Nephron progenitor cell (in vitro differentiated cells): Measurements from ENCODE around the gene RASGRF1.
"Not testable (repeated sequence)": the region's sequence is repeated elsewhere in the genome, so short reads cannot be mapped to it uniquely, and the experiment has no call there.

Experiments used
- DNase-seq: peaks from one replicate; pipeline ENCODE4 v3.0.0; 2021
- H3K27ac Mint-ChIP-seq: 2 replicates; pipeline ENCODE4 v1.8.0; 2021; ENCODE audit warnings: mild to moderate bottlenecking, moderate library complexity, mixed read lengths
- H3K27me3 Mint-ChIP-seq: 2 replicates; pipeline ENCODE4 v1.8.0; 2021; ENCODE audit warnings: mild to moderate bottlenecking, low read depth, mixed read lengths; ENCODE audit not compliant: poor library complexity
- H3K36me3 Mint-ChIP-seq: 2 replicates; pipeline ENCODE4 v1.8.0; 2021; ENCODE audit warnings: low read depth, mixed read lengths
- H3K4me1 Mint-ChIP-seq: 2 replicates; pipeline ENCODE4 v1.8.0; 2021; ENCODE audit warnings: mixed read lengths
- H3K4me3 Mint-ChIP-seq: 2 replicates; pipeline ENCODE4 v1.8.0; 2021; ENCODE audit warnings: mild to moderate bottlenecking, moderate library complexity, mixed read lengths
- H3K9me3 Mint-ChIP-seq: 2 replicates; pipeline ENCODE4 v1.8.0; 2021; ENCODE audit warnings: mild to moderate bottlenecking, moderate library complexity, mixed read lengths
- TF ChIP-seq, protein P1 (sequence below): fragments of 200-600 bp; sonication (generic); IDR thresholded peaks from 2 replicates; pipeline ENCODE4 v1.5.0; 2021; ENCODE audit warnings: antibody characterized with exemption

Gene RASGRF1

DNA sequence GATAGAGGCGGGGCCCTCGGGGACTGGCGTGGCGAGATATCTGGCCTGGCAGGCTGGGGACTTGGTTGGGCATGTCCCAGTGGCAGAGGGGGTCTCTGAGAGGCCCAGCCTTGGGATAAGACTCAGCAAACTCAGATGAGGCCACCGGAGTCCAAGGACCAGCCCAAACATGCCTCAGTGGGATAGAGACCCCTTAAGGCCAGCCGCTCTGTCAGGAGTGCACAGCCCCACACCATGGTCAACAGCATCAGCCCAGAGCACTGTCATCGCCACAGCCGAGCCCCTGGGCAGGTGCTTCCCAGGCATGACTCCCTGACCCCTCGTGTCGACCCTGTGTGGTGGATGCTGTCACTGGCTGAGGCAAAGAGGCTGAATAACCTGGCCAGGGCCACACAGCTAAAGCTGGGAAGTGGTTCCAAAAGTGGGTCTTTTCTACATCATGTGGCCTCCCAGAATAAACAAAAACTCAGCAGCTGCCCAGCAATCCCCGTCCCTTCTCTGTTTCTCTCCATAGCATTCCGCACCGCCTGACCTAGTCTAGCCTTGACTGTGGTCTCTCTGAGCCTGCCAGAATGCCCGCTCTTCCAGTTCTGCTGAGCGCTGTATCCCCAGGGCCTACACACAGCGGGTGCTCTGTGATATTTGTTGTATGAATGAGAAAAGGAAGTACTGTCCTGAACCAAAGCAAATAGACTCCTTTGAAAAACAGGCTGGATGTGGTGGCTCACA is 160.9 kb downstream of the RASGRF1 start:
- Mint-ChIP-seq H3K27me3 (peaks cover 2% of the 10 kb centered on the region), H3K4me1 (peaks cover 19% of the 10 kb centered on the region), H3K27ac (no peak overlapping the region), H3K36me3 (peaks cover 12% of the 10 kb centered on the region), H3K9me3 (no peaks in the 10 kb centered on the region), H3K4me3 (no peak overlapping the region)
- DNase-seq, result no peak
- TF ChIP-seq, protein P1, sequence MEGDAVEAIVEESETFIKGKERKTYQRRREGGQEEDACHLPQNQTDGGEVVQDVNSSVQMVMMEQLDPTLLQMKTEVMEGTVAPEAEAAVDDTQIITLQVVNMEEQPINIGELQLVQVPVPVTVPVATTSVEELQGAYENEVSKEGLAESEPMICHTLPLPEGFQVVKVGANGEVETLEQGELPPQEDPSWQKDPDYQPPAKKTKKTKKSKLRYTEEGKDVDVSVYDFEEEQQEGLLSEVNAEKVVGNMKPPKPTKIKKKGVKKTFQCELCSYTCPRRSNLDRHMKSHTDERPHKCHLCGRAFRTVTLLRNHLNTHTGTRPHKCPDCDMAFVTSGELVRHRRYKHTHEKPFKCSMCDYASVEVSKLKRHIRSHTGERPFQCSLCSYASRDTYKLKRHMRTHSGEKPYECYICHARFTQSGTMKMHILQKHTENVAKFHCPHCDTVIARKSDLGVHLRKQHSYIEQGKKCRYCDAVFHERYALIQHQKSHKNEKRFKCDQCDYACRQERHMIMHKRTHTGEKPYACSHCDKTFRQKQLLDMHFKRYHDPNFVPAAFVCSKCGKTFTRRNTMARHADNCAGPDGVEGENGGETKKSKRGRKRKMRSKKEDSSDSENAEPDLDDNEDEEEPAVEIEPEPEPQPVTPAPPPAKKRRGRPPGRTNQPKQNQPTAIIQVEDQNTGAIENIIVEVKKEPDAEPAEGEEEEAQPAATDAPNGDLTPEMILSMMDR, result no peak

DNA sequence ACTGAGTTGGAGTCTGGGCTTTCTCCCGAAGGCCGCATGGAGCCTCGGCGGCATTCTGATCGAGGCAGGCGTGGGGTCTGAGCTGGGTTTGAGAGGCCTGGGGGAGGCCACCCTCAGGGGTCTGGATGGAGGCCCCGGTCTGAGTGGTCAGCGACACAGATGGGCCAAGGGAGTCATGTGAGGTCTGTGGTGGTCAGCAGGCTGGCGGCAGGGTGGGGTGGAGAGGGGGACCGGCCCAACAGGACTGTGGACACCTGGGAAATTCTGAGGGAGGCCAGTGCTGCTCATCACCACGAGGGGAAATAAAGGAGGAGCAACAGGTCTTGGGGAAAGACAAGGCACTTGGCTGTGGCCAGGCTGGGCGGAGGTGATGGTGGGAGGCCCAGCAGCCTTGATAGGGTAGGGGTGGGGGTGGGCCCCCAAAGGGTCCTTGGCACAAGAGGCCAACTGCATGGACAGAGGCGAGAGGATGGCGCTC is 161.9 kb downstream of the RASGRF1 start:
- Mint-ChIP-seq H3K4me3 (no peak overlapping the region), H3K27ac (no peak overlapping the region), H3K27me3 (no peaks in the 10 kb centered on the region), H3K36me3 (peaks cover 13% of the 10 kb centered on the region), H3K9me3 (no peaks in the 10 kb centered on the region), H3K4me1 (peaks cover 9% of the 10 kb centered on the region)
- TF ChIP-seq, protein P1, result no peak
- DNase-seq, result no peak

DNA sequence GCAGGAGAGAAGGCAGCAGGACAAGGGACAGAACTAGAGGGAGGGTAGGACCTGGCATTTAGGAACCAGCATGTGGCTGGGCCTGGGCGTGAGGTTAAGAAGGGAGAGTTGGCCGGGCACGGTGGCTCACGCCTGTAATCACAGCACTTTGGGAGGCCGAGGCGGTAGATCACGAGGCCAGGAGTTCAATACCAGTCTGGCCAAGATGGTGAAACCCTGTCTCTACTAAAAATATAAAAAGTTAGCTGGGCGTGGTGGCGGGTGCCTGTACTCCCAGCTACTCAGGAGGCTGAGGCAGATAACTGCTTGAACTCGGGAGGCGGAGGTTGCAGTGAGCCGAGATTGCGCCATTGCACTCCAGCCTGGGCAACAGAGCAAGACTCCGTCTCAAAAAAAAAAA is 162.4 kb downstream of the RASGRF1 start:
- not testable (repeated sequence) for H3K4me3 Mint-ChIP-seq, H3K27ac Mint-ChIP-seq, H3K9me3 Mint-ChIP-seq, DNase-seq, H3K4me1 Mint-ChIP-seq, H3K27me3 Mint-ChIP-seq
- peaks cover 17% of the 10 kb centered on the region for H3K36me3 Mint-ChIP-seq

DNA sequence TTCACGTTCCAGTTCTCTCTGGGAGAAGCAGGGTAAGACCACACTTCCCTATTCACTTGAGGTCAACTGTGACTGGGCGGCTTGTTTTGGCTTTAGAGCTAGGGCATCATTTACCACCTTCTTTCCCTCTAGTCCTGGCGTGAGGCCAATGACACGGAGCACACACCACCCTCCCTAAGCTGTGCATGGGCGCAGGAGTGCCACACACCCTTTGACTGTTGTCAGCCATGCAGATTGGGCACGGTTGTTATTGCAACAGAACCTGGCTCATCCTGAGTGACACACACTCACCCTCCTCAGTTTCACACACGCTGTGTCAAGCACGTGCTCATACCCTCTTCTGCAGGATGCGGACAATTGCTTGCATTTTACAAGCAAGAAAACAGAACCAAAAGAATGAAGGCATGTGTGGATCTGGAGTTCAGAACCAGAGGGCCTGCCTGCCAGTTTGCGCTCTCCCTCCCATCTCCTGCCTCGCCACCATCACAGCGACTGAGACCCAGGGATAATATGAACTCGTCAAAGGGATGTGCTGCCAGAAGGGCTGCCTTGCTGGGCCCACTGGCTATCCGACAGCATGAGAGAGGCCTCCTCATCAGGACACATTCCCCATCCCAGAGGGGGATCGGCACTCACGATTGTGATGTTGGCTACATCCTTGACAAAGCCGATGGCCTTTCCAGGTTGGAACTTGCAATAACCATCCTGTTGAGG is 163.3 kb downstream of the RASGRF1 start:
- peaks cover 17% of the 10 kb centered on the region for H3K36me3 Mint-ChIP-seq
- H3K9me3 Mint-ChIP-seq, result no peaks in the 10 kb centered on the region
- no peak overlapping the region for H3K4me3 Mint-ChIP-seq
- peaks cover 3% of the 10 kb centered on the region for H3K4me1 Mint-ChIP-seq
- peak overlapping the region; percentile 57 for H3K27ac Mint-ChIP-seq
- no peak for DNase-seq
- H3K27me3 Mint-ChIP-seq, result no peaks in the 10 kb centered on the region
- TF ChIP-seq, protein P1, result no peak

DNA sequence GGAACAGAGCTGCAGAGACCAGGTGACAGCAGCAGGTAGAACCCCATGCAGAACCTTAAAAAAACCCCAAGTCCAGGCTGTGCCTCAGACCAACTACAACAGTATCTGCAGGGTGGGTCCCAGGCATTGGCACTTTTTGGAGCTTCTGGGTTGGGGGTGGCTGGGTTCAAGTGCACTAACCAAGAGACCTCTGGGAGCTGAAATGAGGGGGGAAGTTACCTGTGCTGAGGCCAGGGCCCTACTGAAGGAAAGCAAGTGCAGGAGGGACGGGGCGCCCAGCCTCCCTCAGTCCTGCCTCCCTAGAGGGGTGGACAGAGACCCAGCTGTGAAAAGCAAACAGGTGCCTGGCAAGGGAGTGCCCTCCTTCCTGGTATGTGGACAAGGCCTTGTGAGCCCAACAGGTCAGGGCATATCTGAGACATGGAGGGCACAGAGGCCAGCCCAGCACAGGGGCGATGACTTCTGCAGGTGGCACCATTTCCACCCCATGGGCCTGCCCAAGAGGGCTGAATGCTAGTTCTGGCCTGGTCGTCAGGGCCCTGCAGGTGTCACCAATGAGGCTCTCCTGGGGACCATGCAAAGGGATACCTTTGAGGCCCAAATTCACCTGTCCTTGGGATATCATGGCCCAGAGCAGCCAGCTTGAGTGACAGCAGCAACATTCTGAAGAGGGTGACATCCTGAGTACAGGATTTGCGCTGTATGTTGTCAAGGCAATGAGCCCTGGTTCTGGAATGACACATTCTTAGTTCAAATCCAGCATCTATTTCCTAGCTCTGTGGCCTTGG is 164.4 kb downstream of the RASGRF1 start:
- Mint-ChIP-seq H3K27ac (no peak overlapping the region), H3K4me1 (peaks cover 2% of the 10 kb centered on the region), H3K27me3 (no peaks in the 10 kb centered on the region), H3K9me3 (no peaks in the 10 kb centered on the region), H3K4me3 (no peak overlapping the region), H3K36me3 (peaks cover 25% of the 10 kb centered on the region)
- no peak for DNase-seq
- TF ChIP-seq, protein P1, result no peak

DNA sequence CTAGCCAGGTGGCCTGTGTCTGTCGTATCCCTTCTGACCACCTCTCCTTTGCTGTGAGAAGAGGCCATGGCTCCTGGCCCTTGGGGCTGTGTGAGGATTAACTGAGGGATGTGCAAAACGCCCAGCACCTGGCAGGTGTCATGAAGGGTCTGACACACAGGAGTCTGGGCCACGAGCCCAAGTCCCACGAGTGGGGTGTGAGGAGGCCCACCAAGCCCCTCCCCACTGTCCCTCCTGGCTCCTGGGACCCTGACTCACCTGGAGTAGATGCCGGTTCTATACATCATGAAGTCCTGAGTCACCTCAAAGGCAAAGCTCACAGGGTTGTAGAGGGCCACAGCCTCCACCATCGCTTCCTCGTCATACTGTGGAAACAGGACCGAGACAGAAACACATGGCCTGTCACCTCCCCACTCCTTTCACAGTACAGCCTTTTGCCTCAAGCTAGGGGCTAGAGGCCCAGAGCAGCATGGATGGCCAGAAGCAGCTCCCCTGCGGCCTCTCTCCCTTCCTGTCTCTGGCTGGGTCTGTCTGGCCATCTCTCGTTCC is 165.4 kb downstream of the RASGRF1 start:
- Mint-ChIP-seq H3K4me3 (no peak overlapping the region), H3K27me3 (no peaks in the 10 kb centered on the region), H3K9me3 (no peaks in the 10 kb centered on the region), H3K27ac (peak overlapping the region; percentile 88), H3K4me1 (no peaks in the 10 kb centered on the region), H3K36me3 (peaks cover 29% of the 10 kb centered on the region)
- TF ChIP-seq, protein P1, result no peak
- no peak for DNase-seq
